GM12872 (cell line): ENCODE measurements around the gene SLC4A2.
A peak's percentile ranks its signal among the peaks of the same experiment; 100 is the strongest.

Experiments used
- CTCF ChIP-seq: IDR thresholded peaks from 3 replicates; pipeline ENCODE4 v1.5.1; 2011; ENCODE audit warnings: low read depth, mild to moderate bottlenecking, low read length, moderate library complexity; ENCODE audit not compliant: insufficient read depth

The SLC4A2 gene

GRCh38 chr7:151123822-151124464 lies 64.6 kb downstream of the SLC4A2 start:
- TF ChIP-seq CTCF: peak; percentile 100

DNA sequence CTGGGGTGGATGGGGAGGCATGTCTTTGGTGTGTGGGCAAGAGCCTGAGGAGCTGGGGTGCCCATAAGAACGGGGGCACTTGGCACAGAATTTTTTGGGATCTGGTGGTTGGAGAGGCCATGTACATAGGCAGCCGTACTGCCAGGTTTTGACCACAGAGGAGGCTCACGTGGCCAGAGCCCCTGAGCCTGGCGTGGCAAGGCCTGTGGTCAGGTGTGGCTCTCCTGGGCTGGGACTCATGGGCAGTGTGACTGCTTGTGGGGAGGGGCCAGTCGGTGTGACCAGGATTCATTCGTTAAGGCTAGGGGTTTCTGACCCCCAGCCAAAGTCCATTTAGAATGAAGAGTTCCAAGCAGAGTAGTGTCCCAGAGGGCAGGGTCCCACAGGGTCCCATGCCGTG lies 65.1 kb downstream of the SLC4A2 start:
- TF ChIP-seq CTCF: no peak

DNA sequence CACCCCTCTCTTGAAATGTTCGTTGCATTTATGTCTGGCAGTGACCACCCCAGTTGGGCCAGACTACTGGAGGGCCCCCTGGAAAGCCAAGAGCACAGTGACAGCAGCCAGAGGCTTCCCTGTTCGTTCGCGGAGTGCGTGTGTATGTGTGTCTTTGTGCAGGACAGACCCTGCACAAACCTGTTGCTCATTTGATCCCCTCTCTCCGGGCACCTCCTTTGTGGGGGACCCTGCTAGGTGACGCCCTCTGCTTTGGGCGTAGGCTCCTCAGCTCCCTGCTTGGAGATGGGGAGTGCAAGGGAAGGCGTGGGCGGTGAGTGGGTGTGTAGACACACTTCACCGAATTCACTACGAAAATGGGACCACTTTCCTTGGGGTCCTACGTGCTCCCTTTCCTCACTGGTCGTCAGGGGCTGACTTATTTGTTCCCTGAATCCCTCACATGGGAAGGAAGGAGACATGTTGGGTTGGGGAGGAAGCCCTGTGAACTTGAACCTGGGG lies 65.6 kb downstream of the SLC4A2 start:
- no peak for TF ChIP-seq CTCF

- TF ChIP-seq CTCF: no peak
Observed at GRCh38 chr7:151125470-151125845, 66.1 kb downstream of the SLC4A2 start.

DNA sequence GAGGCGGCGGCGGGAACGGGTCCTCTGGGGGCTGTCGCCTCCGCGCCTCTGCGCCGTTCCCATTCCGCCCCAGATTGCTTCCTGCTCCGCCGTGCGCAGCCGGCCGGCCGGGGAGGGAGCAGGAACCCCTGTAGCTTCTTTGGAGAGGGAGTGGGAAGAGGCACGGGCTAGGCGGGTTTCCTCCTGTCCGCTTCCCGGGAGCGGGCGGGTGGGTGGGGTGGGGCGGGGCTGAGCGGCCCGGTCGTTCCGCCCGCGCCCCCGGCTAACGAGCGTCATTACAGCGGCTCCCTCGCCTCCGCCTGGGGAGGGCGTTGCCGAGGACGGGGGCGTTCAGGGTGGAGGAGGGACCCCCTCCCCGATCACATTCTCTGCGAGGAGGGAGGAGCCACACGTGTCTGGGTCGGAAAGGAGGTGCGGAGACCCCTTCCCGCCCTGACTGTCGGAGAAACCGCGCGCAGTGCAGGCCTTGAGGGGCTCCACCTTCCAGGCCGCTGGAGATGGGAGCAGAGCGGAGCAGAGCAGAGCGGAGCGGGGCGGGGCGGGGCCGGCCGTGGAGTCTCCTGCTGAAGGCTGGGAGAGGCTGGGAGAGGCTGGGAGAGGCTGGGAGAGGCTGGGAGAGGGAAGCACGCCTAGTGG lies 66.6 kb downstream of the SLC4A2 start:
- no peak for TF ChIP-seq CTCF
